Retinal pigment epithelial cell (primary cell): Measurements from ENCODE around the gene SPAAR.
"Not testable (repeated sequence)": the region's sequence is repeated elsewhere in the genome, so short reads cannot be mapped to it uniquely, and the experiment has no call there.

Experiments used
- DNase-seq: peaks from one replicate; pipeline ENCODE4 v3.0.0-alpha.2; 2010; ENCODE audit warnings: low read depth
- H3K4me3 ChIP-seq: 2 replicates; pipeline ENCODE4 v1.5.1; 2011; ENCODE audit warnings: mild to moderate bottlenecking, low read length, control low read depth, moderate library complexity
- TF ChIP-seq, protein P1 (sequence below): conservative IDR thresholded peaks from 2 replicates; pipeline ENCODE4 v1.5.1; 2011; ENCODE audit warnings: low read depth, low read length, control low read depth, inconsistent platforms

Gene SPAAR

DNA sequence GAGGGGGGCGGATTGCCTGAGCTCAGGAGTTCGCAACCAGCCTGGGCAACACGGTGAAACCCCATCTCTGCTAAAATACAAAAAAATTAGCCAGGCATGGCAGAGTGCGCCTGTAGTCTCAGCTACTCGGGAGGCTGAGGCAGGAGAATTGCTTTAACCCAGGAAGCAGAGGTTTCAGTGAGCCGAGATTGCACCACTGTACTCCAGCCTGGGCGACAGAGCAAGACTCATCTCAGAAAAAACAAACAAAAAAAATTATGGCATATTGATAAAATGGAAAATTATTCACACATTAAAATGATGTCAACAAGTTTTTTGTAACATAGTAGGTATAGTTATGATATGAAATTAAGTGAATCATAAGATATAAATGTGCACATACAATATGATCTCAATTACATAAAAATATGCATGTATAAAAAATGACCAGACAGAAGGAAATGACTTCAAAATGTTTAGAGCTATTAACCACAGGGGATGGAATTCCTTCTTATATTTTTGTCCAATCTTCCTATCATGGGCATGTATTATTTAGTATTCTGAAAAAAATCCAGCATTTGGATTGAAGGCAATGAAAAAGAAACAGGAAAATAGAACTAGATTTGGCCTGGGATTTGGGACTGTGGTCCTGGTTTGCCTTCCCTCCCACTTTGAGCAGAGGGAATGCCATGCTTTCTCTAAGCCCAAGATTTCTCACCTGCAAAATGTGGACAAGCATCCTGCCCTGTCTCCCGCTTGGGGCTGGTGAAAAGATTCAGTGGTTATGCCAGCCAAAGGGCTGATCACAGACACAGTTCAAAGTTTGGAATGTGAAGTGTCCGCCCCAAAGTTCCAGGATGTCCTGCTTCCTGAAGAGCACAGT, 19.5 kb downstream of the SPAAR start:
- TF ChIP-seq, protein P1, sequence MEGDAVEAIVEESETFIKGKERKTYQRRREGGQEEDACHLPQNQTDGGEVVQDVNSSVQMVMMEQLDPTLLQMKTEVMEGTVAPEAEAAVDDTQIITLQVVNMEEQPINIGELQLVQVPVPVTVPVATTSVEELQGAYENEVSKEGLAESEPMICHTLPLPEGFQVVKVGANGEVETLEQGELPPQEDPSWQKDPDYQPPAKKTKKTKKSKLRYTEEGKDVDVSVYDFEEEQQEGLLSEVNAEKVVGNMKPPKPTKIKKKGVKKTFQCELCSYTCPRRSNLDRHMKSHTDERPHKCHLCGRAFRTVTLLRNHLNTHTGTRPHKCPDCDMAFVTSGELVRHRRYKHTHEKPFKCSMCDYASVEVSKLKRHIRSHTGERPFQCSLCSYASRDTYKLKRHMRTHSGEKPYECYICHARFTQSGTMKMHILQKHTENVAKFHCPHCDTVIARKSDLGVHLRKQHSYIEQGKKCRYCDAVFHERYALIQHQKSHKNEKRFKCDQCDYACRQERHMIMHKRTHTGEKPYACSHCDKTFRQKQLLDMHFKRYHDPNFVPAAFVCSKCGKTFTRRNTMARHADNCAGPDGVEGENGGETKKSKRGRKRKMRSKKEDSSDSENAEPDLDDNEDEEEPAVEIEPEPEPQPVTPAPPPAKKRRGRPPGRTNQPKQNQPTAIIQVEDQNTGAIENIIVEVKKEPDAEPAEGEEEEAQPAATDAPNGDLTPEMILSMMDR: no peak
- H3K4me3 ChIP-seq: no peak overlapping the region
- no peak for DNase-seq

DNA sequence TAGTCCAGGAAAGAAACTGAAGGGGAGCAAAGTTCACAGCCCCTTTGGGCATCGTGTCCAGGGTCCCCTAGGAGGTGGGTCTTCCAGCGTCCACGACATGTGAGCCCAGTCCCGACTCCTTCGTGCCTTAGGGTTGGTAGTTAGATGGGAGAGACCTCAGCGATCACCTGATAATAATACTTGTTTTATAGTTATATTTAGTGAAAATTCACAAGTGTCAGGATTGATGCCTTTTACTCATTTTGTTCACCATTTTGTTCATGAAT, 20.1 kb downstream of the SPAAR start:
- DNase-seq: no peak
- TF ChIP-seq, protein P1: no peak
- H3K4me3 ChIP-seq: no peak overlapping the region

- no peak overlapping the region for H3K4me3 ChIP-seq
- TF ChIP-seq, protein P1: no peak
- DNase-seq: no peak
These were observed 21.2 kb downstream of the SPAAR start for GRCh38 chr9:35930521-35930920.

- TF ChIP-seq, protein P1: no peak
- no peak overlapping the region for H3K4me3 ChIP-seq
- no peak for DNase-seq
These were observed 21.7 kb downstream of the SPAAR start for GRCh38 chr9:35930989-35931388.

- no peak overlapping the region for H3K4me3 ChIP-seq
- TF ChIP-seq, protein P1: no peak
- no peak for DNase-seq
These were observed 23.4 kb downstream of the SPAAR start for GRCh38 chr9:35932735-35933134.

DNA sequence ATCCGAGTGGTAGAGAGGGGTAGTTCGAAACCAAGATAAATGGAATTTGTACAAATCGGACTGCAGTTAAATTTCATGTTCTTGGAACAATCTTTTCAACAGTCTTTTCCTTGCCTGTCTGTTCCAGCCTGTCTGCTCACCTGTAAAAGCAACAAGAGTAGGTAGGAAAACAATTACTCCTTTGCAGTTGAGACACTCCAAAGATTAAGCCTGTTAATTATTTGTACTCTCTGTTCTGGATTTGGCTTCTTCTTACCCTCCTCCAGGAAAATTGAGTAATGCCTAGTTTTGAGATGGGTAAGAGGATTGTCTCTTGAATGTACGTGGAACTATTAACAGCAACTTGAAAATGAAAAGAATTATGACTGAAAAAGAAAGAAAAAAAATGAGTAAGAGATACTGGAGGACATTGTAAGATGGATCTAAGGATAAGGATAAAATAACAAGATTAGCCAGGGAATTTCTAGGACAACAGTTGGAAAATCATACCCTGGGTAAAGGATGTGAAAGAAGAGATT, 24.3 kb downstream of the SPAAR start:
- TF ChIP-seq, protein P1: no peak
- H3K4me3 ChIP-seq: no peak overlapping the region
- DNase-seq: no peak

DNA sequence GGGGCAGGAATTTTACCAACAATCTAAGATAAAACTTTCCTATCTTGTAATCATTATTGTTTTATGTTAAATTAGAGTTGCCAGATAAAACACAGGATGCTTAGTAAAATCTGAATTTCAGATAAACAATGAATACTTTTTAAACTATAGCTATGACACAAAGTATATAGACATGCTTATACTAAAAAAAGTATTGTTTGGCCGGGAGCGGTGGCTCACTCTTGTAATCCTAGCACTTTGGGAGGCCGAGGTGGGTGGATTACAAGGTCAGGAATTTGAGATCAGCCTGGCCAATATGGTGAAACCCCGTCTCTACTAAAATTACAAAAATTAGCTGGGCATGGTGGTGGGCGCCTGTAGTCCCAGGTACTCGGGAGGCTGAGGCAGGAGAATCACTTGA, 24.8 kb downstream of the SPAAR start:
- DNase-seq, H3K4me3 ChIP-seq: not testable (repeated sequence)
